Stomach (tissue), 19 donors: ENCODE data around the gene SLC20A1. TPM values are rescaled to one million over a fixed set of nuclear protein-coding genes. Genes with fewer than 3 reads are reported as not detected.

Experiments
- DNase-seq, 2 donors: peaks; one replicate each; pipeline versions ENCODE4 v3.0.0 to v3.0.0-alpha.2; 2013 to 2019
- H3K27ac ChIP-seq, 5 donors: fragments of 200-600 bp in 4 of 5; sonication (generic) in 4 of 5; one replicate each; pipeline ENCODE4 v1.5.1; 2013 to 2019; ENCODE audit warnings: mild to moderate bottlenecking in 1 of 5, moderate library complexity in 1 of 5
- H3K27me3 ChIP-seq, 3 donors: fragments of 200-600 bp; sonication (generic); one replicate each; pipeline ENCODE4 v1.5.1; 2017 to 2019; ENCODE audit warnings: mixed run types in 1 of 3
- H3K36me3 ChIP-seq, 4 donors: fragments of 200-600 bp; sonication (generic); 1 replicate in 3 of 4; 2 replicates in 1 of 4; pipeline ENCODE4 v1.5.1; 2016 to 2019
- H3K4me1 ChIP-seq, 4 donors: fragments of 200-600 bp; sonication (generic); one replicate each; pipeline ENCODE4 v1.5.1; 2016 to 2019
- H3K4me3 ChIP-seq, 4 donors: fragments of 200-600 bp; sonication (generic) in 3 of 4; one replicate each; pipeline ENCODE4 v1.5.1; 2016 to 2019; ENCODE audit warnings: mild to moderate bottlenecking in 1 of 4
- H3K9me3 ChIP-seq, 4 donors: fragments of 200-600 bp; sonication (generic); one replicate each; pipeline ENCODE4 v1.5.1; 2016 to 2019
- EP300 ChIP-seq: sonication (generic); formaldehyde crosslinking; IDR thresholded peaks from one replicate; pipeline ENCODE4 v1.6.1; 2017; ENCODE audit warnings: antibody characterized with exemption
- POLR2A ChIP-seq, 4 donors: fragments of 450-650 bp; IDR thresholded peaks; one replicate each; pipeline ENCODE4 v1.6.1; 2016; ENCODE audit warnings: antibody characterized with exemption in 4 of 4, control low read depth in 2 of 4, mild to moderate bottlenecking in 1 of 4, moderate library complexity in 1 of 4
- POLR2AphosphoS5 ChIP-seq, 3 donors: sonication (generic); formaldehyde crosslinking; IDR thresholded peaks; one replicate each; pipeline ENCODE4 v1.6.1; 2016; ENCODE audit warnings: antibody characterized with exemption in 3 of 3
- WGBS, 5 donors: extraction: QIAGEN DNeasy Blood & Tissue Kit in 3 of 5; methylation state at CpG; one replicate each; pipeline versions ENCODE4 v1.1.5 to v1.1.7; 2013 to 2018; 5-methylcytosine and 5-hydroxymethylcytosine counted together
- intact Hi-C: fragments of 100-400 bp; cut with DNase I; formaldehyde crosslinking; loops from one replicate; pipeline ENCODE4 v1.15.1; 2023; ENCODE audit warnings: low total_unique reads
- long read RNA-seq, 10 donors: transcript quantifications; one replicate each; lab custom pipeline, GENCODE V29; 2026
- polyA plus RNA-seq, 3 donors: library from polyadenylated mRNA; stranded (reverse); fragments of 200-250 nt; gene quantifications; one replicate each; pipeline ENCODE4 v1.2.3, GENCODE V29; 2013
- total RNA-seq, 5 donors: library from RNA; depleted of rRNA; stranded (reverse); fragments of >200 nt; gene quantifications; one replicate each; pipeline versions ENCODE4 v1.1.0 to v1.2.3, GENCODE V29; 2014 to 2016
- TF ChIP-seq, protein P1 (sequence below), 7 experiments: fragments of 450-650 bp in 4 of 7; fragments of 200-600 bp in 3 of 7; sonication (generic) in 3 of 7; IDR thresholded peaks; one replicate each; pipeline ENCODE4 v1.5.1; 2016 to 2019; ENCODE audit warnings: antibody characterized with exemption in 7 of 7, control low read depth in 2 of 7, mild to moderate bottlenecking in 1 of 7
- donor health status: healthy with polysubstance abuse.
- donor health status: Bipolar disorder and iron deficiency.
- donor health status: healthy.

Gene SLC20A1
- total RNA-seq: 10 to 100 TPM; 17.5 to 63.8 (median 49.0) TPM
- 10 to 100 TPM in 1 of 3 donors, 1 to 10 TPM in 2; 9.0 to 11.3 (median 9.6) TPM for polyA plus RNA-seq
- long read RNA-seq, donor 1, partial matches to known transcripts: 17 of 18 reads
- long read RNA-seq, donor 1, other reads (novel, unspliced or antisense): 0 of 18 reads
- long read RNA-seq, donor 2, partial matches to known transcripts: 0 of 3 reads
- long read RNA-seq, donor 2, other reads (novel, unspliced or antisense): 0 of 3 reads
- long read RNA-seq, donor 3, partial matches to known transcripts: 0 of 2 reads
- long read RNA-seq, donor 3, other reads (novel, unspliced or antisense): 0 of 2 reads
- long read RNA-seq, donor 4: 0 reads
- long read RNA-seq, donor 5, partial matches to known transcripts: 15 of 19 reads
- long read RNA-seq, donor 5, other reads (novel, unspliced or antisense): 0 of 19 reads
- long read RNA-seq, donor 6: 0 reads
- long read RNA-seq, donor 7, partial matches to known transcripts: 31 of 32 reads
- long read RNA-seq, donor 7, other reads (novel, unspliced or antisense): 0 of 32 reads
- long read RNA-seq, donor 8, partial matches to known transcripts: 25 of 25 reads
- long read RNA-seq, donor 8, other reads (novel, unspliced or antisense): 0 of 25 reads
- long read RNA-seq, donor 9, partial matches to known transcripts: 41 of 41 reads
- long read RNA-seq, donor 9, other reads (novel, unspliced or antisense): 0 of 41 reads
- long read RNA-seq, donor 10, partial matches to known transcripts: 7 of 9 reads
- long read RNA-seq, donor 10, other reads (novel, unspliced or antisense): 0 of 9 reads

GRCh38 chr2:112645310-112646101 lies at the start of gene SLC20A1:
TSS of gene SLC20A1 (plus strand) at chr2:112645939. CDS start at chr2:112646829, 890 bp downstream.
- Histone ChIP-seq H3K9me3 (no peaks in the 10 kb centered on the region), H3K4me3 (peak within 1 kb of the TSS; percentile 80 to 92 (median 86)), H3K4me1 (peaks cover 33 to 63% (median 42%) of the 10 kb centered on the region in 4 donors), H3K27ac (peak within 1 kb of the TSS; percentile 98 to 99 (median 99)), H3K36me3 (peaks cover 0 to 33% (median 26%) of the 10 kb centered on the region in 4 donors), H3K27me3 (no peaks in the 10 kb centered on the region)
- peak; percentile 97 to 98 for DNase-seq
- TF ChIP-seq POLR2AphosphoS5 (IDR thresholded peaks at IDR 0.05) (peak; percentile 38 to 98 (median 98)), POLR2A (IDR thresholded peaks at IDR 0.05) (peak in 2 of 4 donors; percentile 30 to 98), EP300 (no peak)
- TF ChIP-seq, protein P1, sequence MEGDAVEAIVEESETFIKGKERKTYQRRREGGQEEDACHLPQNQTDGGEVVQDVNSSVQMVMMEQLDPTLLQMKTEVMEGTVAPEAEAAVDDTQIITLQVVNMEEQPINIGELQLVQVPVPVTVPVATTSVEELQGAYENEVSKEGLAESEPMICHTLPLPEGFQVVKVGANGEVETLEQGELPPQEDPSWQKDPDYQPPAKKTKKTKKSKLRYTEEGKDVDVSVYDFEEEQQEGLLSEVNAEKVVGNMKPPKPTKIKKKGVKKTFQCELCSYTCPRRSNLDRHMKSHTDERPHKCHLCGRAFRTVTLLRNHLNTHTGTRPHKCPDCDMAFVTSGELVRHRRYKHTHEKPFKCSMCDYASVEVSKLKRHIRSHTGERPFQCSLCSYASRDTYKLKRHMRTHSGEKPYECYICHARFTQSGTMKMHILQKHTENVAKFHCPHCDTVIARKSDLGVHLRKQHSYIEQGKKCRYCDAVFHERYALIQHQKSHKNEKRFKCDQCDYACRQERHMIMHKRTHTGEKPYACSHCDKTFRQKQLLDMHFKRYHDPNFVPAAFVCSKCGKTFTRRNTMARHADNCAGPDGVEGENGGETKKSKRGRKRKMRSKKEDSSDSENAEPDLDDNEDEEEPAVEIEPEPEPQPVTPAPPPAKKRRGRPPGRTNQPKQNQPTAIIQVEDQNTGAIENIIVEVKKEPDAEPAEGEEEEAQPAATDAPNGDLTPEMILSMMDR (IDR thresholded peaks at IDR 0.05): peak in 1 of 7 experiments; percentile 25
- 0 to 1% (median 0%) methylated on average over 10 to 87 of the region's 87 CpGs for WGBS, 5 donors
- intact Hi-C loops: no loop called here

DNA sequence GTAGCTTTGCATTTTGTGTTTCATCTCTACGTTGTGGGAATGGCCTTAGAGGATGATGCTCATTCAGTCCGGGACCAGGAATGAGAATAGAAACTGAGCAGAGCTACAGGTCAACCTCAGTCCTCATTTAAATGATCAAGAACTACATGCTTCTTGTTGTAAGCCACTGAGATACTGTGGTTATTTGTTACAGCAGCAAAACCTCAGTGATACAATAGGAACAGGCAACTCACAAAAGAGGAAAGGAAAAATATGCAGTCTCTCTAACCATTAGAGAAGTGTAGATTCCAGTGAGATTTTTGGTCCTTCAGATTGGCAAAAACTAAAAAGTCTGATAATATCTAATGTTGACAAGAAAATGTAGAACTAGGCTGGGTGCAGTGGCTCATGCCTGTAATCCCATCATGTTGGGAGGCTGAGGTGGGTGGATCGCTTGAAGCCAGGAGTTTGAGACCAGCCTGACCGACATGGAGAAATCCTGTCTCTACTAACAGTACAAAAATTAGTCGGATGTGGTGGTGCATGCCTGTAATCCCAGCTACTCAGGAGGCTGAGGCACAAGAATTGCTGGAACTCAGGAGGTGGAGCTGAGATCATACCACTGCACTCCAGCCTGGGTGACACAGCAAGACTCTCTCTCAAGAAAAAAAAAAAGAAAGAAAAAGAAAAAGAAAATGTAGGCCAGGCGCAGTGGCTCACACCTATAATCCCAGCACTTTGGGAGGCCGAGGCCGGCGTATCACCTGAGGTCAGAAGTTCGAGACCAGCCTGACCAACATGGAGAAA lies 48.0 kb upstream of the SLC20A1 start:
- no peak for TF ChIP-seq EP300
- TF ChIP-seq POLR2A (IDR thresholded peaks at IDR 0.05): no peak
- TF ChIP-seq, protein P1 (IDR thresholded peaks at IDR 0.05): no peak
- no peak for TF ChIP-seq POLR2AphosphoS5 (IDR thresholded peaks at IDR 0.05)
- Histone ChIP-seq H3K36me3 (peaks cover 0 to 11% (median 5%) of the 10 kb centered on the region in 4 donors), H3K27ac (no peak overlapping the region), H3K9me3 (no peaks in the 10 kb centered on the region), H3K4me1 (peaks cover 0 to 15% (median 3%) of the 10 kb centered on the region in 4 donors), H3K27me3 (no peaks in the 10 kb centered on the region), H3K4me3 (no peak overlapping the region)
- intact Hi-C loops: no loop called here
- WGBS, 5 donors: 89 to 96% (median 96%) methylated on average over 9 to 10 of the region's 10 CpGs
- DNase-seq: no peak

GRCh38 chr2:112600634-112601033 lies 45.1 kb upstream of the SLC20A1 start:
- intact Hi-C loops: loop anchor here (5.0 kb wide), 1 partner anchor 122 kb away; the partner anchor contains the start of gene NT5DC4
- Histone ChIP-seq H3K27ac (no peak overlapping the region), H3K9me3 (no peaks in the 10 kb centered on the region), H3K4me3 (no peak overlapping the region), H3K36me3 (no peaks in the 10 kb centered on the region), H3K4me1 (peaks cover 0 to 15% (median 3%) of the 10 kb centered on the region in 4 donors), H3K27me3 (no peaks in the 10 kb centered on the region)
- 66 to 91% (median 82%) methylated on average over 3 of the region's 3 CpGs for WGBS, 5 donors
- no peak for TF ChIP-seq EP300
- TF ChIP-seq POLR2AphosphoS5 (IDR thresholded peaks at IDR 0.05): no peak
- no peak for TF ChIP-seq POLR2A (IDR thresholded peaks at IDR 0.05)
- DNase-seq: no peak

DNA sequence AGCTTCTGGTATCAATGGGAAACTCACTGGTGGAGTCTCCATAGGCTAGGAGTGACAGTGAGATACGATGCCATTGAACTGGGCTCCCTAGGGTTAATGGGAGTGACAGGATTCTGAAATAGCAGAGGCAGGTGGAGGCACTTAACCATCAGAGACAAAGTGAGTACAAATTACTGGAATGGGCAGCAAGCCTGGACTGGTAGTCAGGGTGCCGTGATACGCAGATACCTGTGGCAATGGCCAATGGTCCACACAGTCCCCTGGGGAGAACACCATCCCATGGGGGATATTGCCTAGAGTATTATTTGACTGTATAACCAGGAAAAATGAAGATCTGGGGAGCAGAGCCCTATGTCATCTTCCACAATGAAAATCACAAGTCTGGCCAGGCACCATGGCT lies 44.0 kb upstream of the SLC20A1 start:
- Histone ChIP-seq H3K27me3 (no peaks in the 10 kb centered on the region), H3K9me3 (no peaks in the 10 kb centered on the region), H3K4me1 (peaks cover 0 to 15% (median 3%) of the 10 kb centered on the region in 4 donors), H3K27ac (no peak overlapping the region), H3K36me3 (no peaks in the 10 kb centered on the region), H3K4me3 (no peak overlapping the region)
- no peak for DNase-seq
- TF ChIP-seq EP300 (no peak), POLR2AphosphoS5 (IDR thresholded peaks at IDR 0.05) (no peak), POLR2A (IDR thresholded peaks at IDR 0.05) (no peak)
- TF ChIP-seq, protein P1 (IDR thresholded peaks at IDR 0.05): no peak
- 88 to 100% (median 95%) methylated on average over 2 to 3 of the region's 3 CpGs for WGBS, 5 donors
- intact Hi-C loops: loop anchor here (5.0 kb wide), 1 partner anchor 121 kb away; the partner anchor contains the start of gene NT5DC4
